ENCODE data around the gene RAVER1. TPM values are rescaled to one million over a fixed set of nuclear protein-coding genes. Genes with fewer than 3 reads are reported as not detected.

Gene RAVER1
- total RNA-seq, 2 experiments from 2014 or later, result 35.7 to 90.7 TPM

DNA sequence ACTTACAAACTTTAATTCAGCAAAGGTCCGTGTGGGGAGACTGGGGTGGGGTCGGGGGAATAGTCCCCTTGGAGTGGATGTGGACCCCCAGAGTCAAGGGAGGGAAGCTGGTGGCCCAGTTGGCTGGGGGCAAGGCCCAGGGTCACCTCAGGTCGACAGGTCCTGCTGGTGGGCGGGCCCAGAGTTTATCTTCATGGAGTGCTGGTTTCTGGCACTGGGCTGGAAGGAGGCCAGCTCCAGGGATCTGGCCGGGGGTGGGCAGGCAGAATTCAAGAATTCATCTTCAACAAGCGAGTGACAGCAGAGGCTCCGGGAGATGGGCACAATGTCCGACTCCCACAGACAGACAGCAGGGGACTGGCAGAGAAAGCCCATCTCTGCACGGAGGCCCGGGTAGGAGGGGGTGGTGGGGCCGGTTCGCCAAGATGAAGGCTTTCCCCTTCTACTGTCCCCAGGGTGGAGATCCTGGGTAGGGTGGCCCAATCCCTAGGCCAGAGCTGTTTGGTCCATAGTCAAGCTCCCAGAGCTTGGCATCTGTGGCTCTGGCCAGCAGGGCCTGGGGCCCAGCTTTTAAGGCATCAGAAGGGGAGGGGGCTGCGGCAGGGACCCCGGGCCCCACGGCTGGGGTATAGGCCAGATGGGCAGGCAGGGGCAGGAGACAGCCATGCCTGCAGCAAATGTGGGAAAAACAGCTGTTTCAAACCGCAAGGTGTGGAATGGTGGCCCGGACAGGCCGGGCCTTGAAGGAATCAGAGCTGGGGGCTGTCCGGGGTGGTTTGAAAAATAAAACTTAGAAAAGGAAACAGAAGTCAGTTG lies 16.9 kb downstream of the RAVER1 start:
- POLR2A ChIA-PET, result no interaction called here
- peaks cover 13% of the 10 kb centered on the region for H3K4me1 ChIP-seq (ENCODE audit: insufficient read depth, low read length, poor library complexity, severe bottlenecking)
- H3K79me2 ChIP-seq (ENCODE audit: insufficient read depth, low read depth, low read length), result no peaks in the 10 kb centered on the region
- CTCF ChIA-PET (ENCODE audit: unreplicated experiment), result no interaction called here
- H3K36me3 ChIP-seq (ENCODE audit: insufficient read depth, low read length), result peaks cover 67% of the 10 kb centered on the region
- no peaks in the 10 kb centered on the region for H3K9me3 ChIP-seq (ENCODE audit: low read length)
- H4K20me1 ChIP-seq (ENCODE audit: insufficient read depth, low read length), result no peaks in the 10 kb centered on the region
- H3K27ac ChIP-seq (ENCODE audit: low read depth, low read length, poor library complexity, severe bottlenecking), result no peak overlapping the region
- no peak overlapping the region for H2AFZ ChIP-seq (ENCODE audit: low read length)
- no peaks in the 10 kb centered on the region for H3K9me2 ChIP-seq (ENCODE audit: insufficient read depth, low read length)
- TSS peak; percentile 86 for BruUV-seq (replicated peaks)
- DNase-seq (ENCODE audit: low spot score), result no peak
- TF ChIP-seq EZH2phosphoT487 (IDR thresholded peaks at IDR 0.05; ENCODE audit: borderline replicate concordance, low read depth, low read length), result no peak
- TF ChIP-seq, protein P1, sequence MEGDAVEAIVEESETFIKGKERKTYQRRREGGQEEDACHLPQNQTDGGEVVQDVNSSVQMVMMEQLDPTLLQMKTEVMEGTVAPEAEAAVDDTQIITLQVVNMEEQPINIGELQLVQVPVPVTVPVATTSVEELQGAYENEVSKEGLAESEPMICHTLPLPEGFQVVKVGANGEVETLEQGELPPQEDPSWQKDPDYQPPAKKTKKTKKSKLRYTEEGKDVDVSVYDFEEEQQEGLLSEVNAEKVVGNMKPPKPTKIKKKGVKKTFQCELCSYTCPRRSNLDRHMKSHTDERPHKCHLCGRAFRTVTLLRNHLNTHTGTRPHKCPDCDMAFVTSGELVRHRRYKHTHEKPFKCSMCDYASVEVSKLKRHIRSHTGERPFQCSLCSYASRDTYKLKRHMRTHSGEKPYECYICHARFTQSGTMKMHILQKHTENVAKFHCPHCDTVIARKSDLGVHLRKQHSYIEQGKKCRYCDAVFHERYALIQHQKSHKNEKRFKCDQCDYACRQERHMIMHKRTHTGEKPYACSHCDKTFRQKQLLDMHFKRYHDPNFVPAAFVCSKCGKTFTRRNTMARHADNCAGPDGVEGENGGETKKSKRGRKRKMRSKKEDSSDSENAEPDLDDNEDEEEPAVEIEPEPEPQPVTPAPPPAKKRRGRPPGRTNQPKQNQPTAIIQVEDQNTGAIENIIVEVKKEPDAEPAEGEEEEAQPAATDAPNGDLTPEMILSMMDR (conservative IDR thresholded peaks at IDR 0.05; ENCODE audit: low read length), result no peak
- peak overlapping the region; percentile 96 for H3K4me2 ChIP-seq (ENCODE audit: low read length)
- intact Hi-C loops (cut with micrococcal nuclease; ENCODE audit: unreplicated experiment), result no loop called here
- H3K4me3 ChIP-seq (ENCODE audit: low read depth, low read length, poor library complexity, severe bottlenecking), result peak overlapping the region; percentile 82

DNA sequence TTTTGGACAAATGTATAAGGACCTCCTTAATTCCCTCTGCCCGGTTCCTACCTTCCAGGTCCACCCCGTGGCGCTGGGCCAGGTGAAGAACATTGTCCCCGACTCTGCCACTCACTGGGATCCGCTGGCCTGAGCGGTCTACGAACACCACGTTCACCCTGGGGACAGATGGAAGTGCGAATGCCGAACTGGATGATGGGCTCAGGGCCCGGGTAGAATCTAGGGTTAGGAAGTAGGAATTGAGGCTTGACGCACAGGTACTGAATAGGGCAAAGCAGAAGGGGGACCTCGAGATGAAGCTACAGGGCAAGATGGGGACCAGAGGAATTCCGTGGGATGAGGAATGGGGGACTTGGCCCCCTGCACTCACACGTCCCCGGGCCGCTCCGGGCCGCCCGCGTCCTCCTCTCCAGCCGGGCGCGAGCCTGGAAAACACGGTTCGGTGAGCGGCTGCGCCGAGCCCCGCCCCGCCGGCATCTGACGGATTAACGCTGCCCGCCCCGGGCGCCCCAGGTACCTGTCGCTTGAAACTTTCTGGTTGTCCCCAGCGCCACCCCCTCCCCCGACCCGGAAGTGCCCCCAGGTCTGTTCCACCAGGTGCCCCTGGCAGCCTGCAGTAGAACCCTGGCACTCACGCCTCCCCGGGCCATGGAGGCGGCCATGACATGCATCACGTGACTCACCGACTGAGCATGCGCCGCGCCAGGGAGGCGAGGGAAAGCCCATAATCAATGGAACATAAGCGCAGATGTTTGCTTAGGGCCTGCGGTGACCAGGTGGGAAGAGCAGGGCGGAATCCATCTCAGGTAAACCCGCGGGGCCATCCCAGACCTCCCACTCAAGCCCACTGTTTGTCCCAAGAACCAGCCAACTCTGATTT lies 17.8 kb downstream of the RAVER1 start, which contains the start of gene FDX2:
Gene FDX2, minus strand, starts transcription at position 681 of the 880 bp plus-strand sequence. Its CDS starts 19 bp downstream, at position 662.
- H3K4me1 ChIP-seq (ENCODE audit: insufficient read depth, low read length, poor library complexity, severe bottlenecking), result peaks cover 13% of the 10 kb centered on the region
- no peaks in the 10 kb centered on the region for H3K9me2 ChIP-seq (ENCODE audit: insufficient read depth, low read length)
- H3K9me3 ChIP-seq (ENCODE audit: low read length), result no peaks in the 10 kb centered on the region
- BruUV-seq (replicated peaks), result no TSS peak
- DNase-seq (ENCODE audit: low spot score), result peak; percentile 86
- TF ChIP-seq, protein P1 (conservative IDR thresholded peaks at IDR 0.05; ENCODE audit: low read length), result no peak
- TF ChIP-seq EZH2phosphoT487 (IDR thresholded peaks at IDR 0.05; ENCODE audit: borderline replicate concordance, low read depth, low read length), result no peak
- CTCF ChIA-PET (ENCODE audit: unreplicated experiment), result no interaction called here
- no peaks in the 10 kb centered on the region for H3K79me2 ChIP-seq (ENCODE audit: insufficient read depth, low read depth, low read length)
- peak within 1 kb of the TSS; percentile 65 for H2AFZ ChIP-seq (ENCODE audit: low read length)
- peak within 1 kb of the TSS; percentile 82 for H3K4me3 ChIP-seq (ENCODE audit: low read depth, low read length, poor library complexity, severe bottlenecking)
- no peaks in the 10 kb centered on the region for H4K20me1 ChIP-seq (ENCODE audit: insufficient read depth, low read length)
- intact Hi-C loops (cut with micrococcal nuclease; ENCODE audit: unreplicated experiment), result no loop called here
- peak within 1 kb of the TSS; percentile 96 for H3K4me2 ChIP-seq (ENCODE audit: low read length)
- POLR2A ChIA-PET, result interaction anchor here (0.5 to 0.7 kb wide), 4 partner anchors 18 to 59 kb away, joined by 3 to 5 read pairs (median 4); partner anchors contain the start of gene RAVER1
- H3K36me3 ChIP-seq (ENCODE audit: insufficient read depth, low read length), result peaks cover 62% of the 10 kb centered on the region
- H3K27ac ChIP-seq (ENCODE audit: low read depth, low read length, poor library complexity, severe bottlenecking), result peak within 1 kb of the TSS; percentile 2

Measured in OCI-LY7 (cell line).